A549 (cell line): ENCODE measurements around the gene GINS2. TPM values are rescaled to one million over a fixed set of nuclear protein-coding genes. Genes with fewer than 3 reads are reported as not detected.
A peak's percentile ranks its signal among the peaks of the same experiment; 100 is the strongest.

ENCODE experiments used
- ATAC-seq, 2 experiments: fragments of 200-7000 bp in 1 of 2; fragments of >200 bp in 1 of 2; cut with Nextera tagmentation in 1 of 2; cut with Tn5 transposase in 1 of 2; 3 replicates each; pipeline versions ENCODE4 v1.8.0 to v1.9.1; 2018 to 2020; ENCODE audit warnings: mild to moderate bottlenecking in 1 of 2, moderate library complexity in 1 of 2
- CTCF ChIA-PET: fragments of 300-600 bp; sonication (Branson Sonifier 250); formaldehyde crosslinking; extraction: SDS; loops from one replicate; lab custom pipeline; 2021; ENCODE audit warnings: antibody characterized with exemption, inconsistent platforms; lab: Yijun Ruan, JAX
- POLR2A ChIA-PET: fragments of 350-600 bp; formaldehyde crosslinking; extraction: SDS; loops from one replicate; lab custom pipeline; 2021; ENCODE audit warnings: antibody characterized with exemption, inconsistent platforms; lab: Yijun Ruan, JAX
- DNase-seq, 2 experiments: peaks; one replicate each; pipeline versions ENCODE4 v3.0.0 to v3.0.0-alpha.2; 2011 to 2016; ENCODE audit warnings: low read depth in 1 of 2, low spot score in 1 of 2
- FAIRE-seq: peaks from 2 replicates; lab custom pipeline; 2011; peaks lifted over from hg19 to GRCh38; lab: Jason Lieb, UNC
- H3K27ac ChIP-seq, 2 experiments: fragments of >200 bp; sonication (Bioruptor Twin); formaldehyde crosslinking; 3 replicates each; pipeline ENCODE4 v1.5.1; 2016 to 2017
- H3K4me1 ChIP-seq: fragments of >200 bp; sonication (Bioruptor Twin); formaldehyde crosslinking; 3 replicates; pipeline ENCODE4 v1.6.1; 2016
- H3K4me2 ChIP-seq: fragments of >200 bp; sonication (Bioruptor Twin); formaldehyde crosslinking; 3 replicates; pipeline ENCODE4 v1.6.1; 2016
- H3K4me3 ChIP-seq: fragments of >200 bp; sonication (Bioruptor Twin); formaldehyde crosslinking; 3 replicates; pipeline ENCODE4 v1.5.1; 2016
- H3K9me3 ChIP-seq: fragments of >200 bp; sonication (Bioruptor Twin); formaldehyde crosslinking; 3 replicates; pipeline ENCODE4 v1.6.1; 2016
- BHLHE40 ChIP-seq: IDR thresholded peaks from 2 replicates; pipeline ENCODE4 v1.6.1; 2012; ENCODE audit warnings: low read depth, low read length, inconsistent platforms
- CBX2 ChIP-seq: fragments of 200-600 bp; sonication (generic); IDR thresholded peaks from 2 replicates; pipeline ENCODE4 v1.6.1; 2016; ENCODE audit warnings: low read depth, mild to moderate bottlenecking, borderline replicate concordance
- CHD2 ChIP-seq: fragments of 150-350 bp; IDR thresholded peaks from 2 replicates; pipeline ENCODE4 v1.6.1; 2014; ENCODE audit warnings: low read length; ENCODE audit not compliant: partially characterized antibody
- CTCF ChIP-seq: fragments of >200 bp; sonication (Bioruptor Twin); formaldehyde crosslinking; IDR thresholded peaks from 3 replicates; pipeline ENCODE4 v1.5.1; 2016
- EHF ChIP-seq: fragments of 250-450 bp; sonication (Bioruptor Pico); IDR thresholded peaks from 2 replicates; pipeline ENCODE4 v1.5.0; 2020; ENCODE audit warnings: mild to moderate bottlenecking
- ELK1 ChIP-seq: fragments of 150-350 bp; IDR thresholded peaks from 2 replicates; pipeline ENCODE4 v1.6.1; 2014; ENCODE audit warnings: low read depth, mild to moderate bottlenecking, low read length
- FOSL2 ChIP-seq, 2 experiments: fragments of 450-650 bp in 1 of 2; fragments of >200 bp in 1 of 2; sonication (Bioruptor Twin) in 1 of 2; formaldehyde crosslinking; IDR thresholded peaks; 2 replicates each; pipeline versions ENCODE4 v1.5.0 to v1.6.1; 2016 to 2020; ENCODE audit warnings: mild to moderate bottlenecking in 1 of 2, moderate library complexity in 1 of 2
- HDAC2 ChIP-seq: fragments of 200-600 bp; sonication (generic); IDR thresholded peaks from 2 replicates; pipeline ENCODE4 v1.6.1; 2016
- HES2 ChIP-seq: fragments of >200 bp; sonication (Bioruptor Twin); formaldehyde crosslinking; IDR thresholded peaks from 2 replicates; pipeline ENCODE4 v1.6.1; 2016
- HEYL ChIP-seq: fragments of 250-450 bp; sonication (Bioruptor Pico); IDR thresholded peaks from 2 replicates; pipeline ENCODE4 v1.8.0; 2021; ENCODE audit warnings: mild to moderate bottlenecking, moderate library complexity
- HOXA7 ChIP-seq: fragments of 250-450 bp; sonication (Bioruptor Pico); IDR thresholded peaks from 2 replicates; pipeline ENCODE4 v1.5.0; 2020; ENCODE audit warnings: mild to moderate bottlenecking, moderate library complexity
- HOXB13 ChIP-seq: fragments of 250-450 bp; sonication (Bioruptor Pico); IDR thresholded peaks from 2 replicates; pipeline ENCODE4 v1.5.0; 2020; ENCODE audit warnings: low read depth, mild to moderate bottlenecking, moderate library complexity
- HOXB5 ChIP-seq: fragments of 250-450 bp; sonication (Bioruptor Pico); IDR thresholded peaks from 2 replicates; pipeline ENCODE4 v1.5.0; 2020; ENCODE audit warnings: mild to moderate bottlenecking, moderate library complexity
- JUNB ChIP-seq: fragments of >200 bp; sonication (Bioruptor Twin); formaldehyde crosslinking; IDR thresholded peaks from 2 replicates; pipeline ENCODE4 v1.6.1; 2016
- MAX ChIP-seq: IDR thresholded peaks from 2 replicates; pipeline ENCODE4 v1.6.1; 2012
- MYC ChIP-seq: IDR thresholded peaks from 2 replicates; pipeline ENCODE4 v1.6.1; 2012; ENCODE audit warnings: mild to moderate bottlenecking, inconsistent platforms, low read length, improper control_type of control experiment, borderline replicate concordance
- NFE2L2 ChIP-seq: fragments of 150-350 bp; conservative IDR thresholded peaks from 2 replicates; pipeline ENCODE4 v1.6.1; 2014; ENCODE audit warnings: low read length
- NR3C1 ChIP-seq: fragments of >200 bp; sonication (Bioruptor Twin); formaldehyde crosslinking; IDR thresholded peaks from 3 replicates; pipeline ENCODE4 v1.6.1; 2017
- PHF8 ChIP-seq: fragments of 200-600 bp; sonication (generic); IDR thresholded peaks from 2 replicates; pipeline ENCODE4 v1.6.1; 2016; ENCODE audit warnings: low read depth, mild to moderate bottlenecking, antibody characterized with exemption, moderate library complexity, borderline replicate concordance
- POLR2A ChIP-seq: IDR thresholded peaks from 2 replicates; pipeline ENCODE4 v1.6.1; 2012; ENCODE audit warnings: mild to moderate bottlenecking, low read length
- POLR2AphosphoS2 ChIP-seq: conservative IDR thresholded peaks from 2 replicates; pipeline ENCODE4 v1.6.1; 2012; ENCODE audit warnings: low read length, improper control_type of control experiment, inconsistent platforms
- RAD21 ChIP-seq, 2 experiments: fragments of >200 bp in 1 of 2; sonication (Bioruptor Twin) in 1 of 2; formaldehyde crosslinking in 1 of 2; IDR thresholded peaks in 1 of 2; conservative IDR thresholded peaks in 1 of 2; 2 replicates in 1 of 2; 3 replicates in 1 of 2; pipeline ENCODE4 v1.6.1; 2012 to 2018; ENCODE audit warnings: inconsistent platforms in 1 of 2
- SMC3 ChIP-seq: fragments of >200 bp; sonication (Bioruptor Twin); formaldehyde crosslinking; IDR thresholded peaks from 3 replicates; pipeline ENCODE4 v1.6.1; 2018; ENCODE audit warnings: inconsistent platforms
- TP53 ChIP-seq: fragments of 250-450 bp; sonication (Bioruptor Pico); IDR thresholded peaks from 2 replicates; pipeline ENCODE4 v1.5.0; 2021; ENCODE audit warnings: mild to moderate bottlenecking, moderate library complexity
- ZC3H11A ChIP-seq: fragments of 450-650 bp; IDR thresholded peaks from 2 replicates; pipeline ENCODE4 v1.6.1; 2014; ENCODE audit warnings: antibody characterized with exemption, mild to moderate bottlenecking
- WGBS: methylation state at CpG from one replicate; pipeline ENCODE4 v1.1.6; 2017; ENCODE audit errors: missing lambda C conversion rate; 5-methylcytosine and 5-hydroxymethylcytosine counted together
- polyA plus RNA-seq, 4 experiments: library from polyadenylated mRNA; depleted of rRNA in 3 of 4; stranded (reverse); fragments of >200 nt; fragmentation: RNase III in 1 of 4; extraction: RNeasy Plus Mini Kit Qiagen cat#74134 plus additional on column Dnase treatment in 1 of 4; gene quantifications; 2 replicates in 3 of 4; 3 replicates in 1 of 4; pipeline ENCODE4 v1.2.3, GENCODE V29; 2011 to 2017

GINS2 gene
- polyA plus RNA-seq, 2 of the 4 experiments (the other 2 are of a cell fraction) = 25.4 to 28.7 TPM

- no peak for FAIRE-seq
- POLR2A ChIA-PET = no interaction called here
Measured at GRCh38 chr16:85649411-85650134, 39.2 kb downstream of the GINS2 start.

GRCh38 chr16:85648805-85649204, 39.9 kb downstream of the GINS2 start:
- Histone ChIP-seq H3K4me2 (no peak overlapping the region), H3K27ac (no peak overlapping the region), H3K4me1 (peaks cover 43% of the 10 kb centered on the region), H3K4me3 (no peak overlapping the region), H3K9me3 (no peaks in the 10 kb centered on the region)
- TF ChIP-seq TP53 (CRISPR knock-in tag) = no peak
- TF ChIP-seq NR3C1 = no peak
- TF ChIP-seq SMC3 = no peak
- no peak for TF ChIP-seq FOSL2 (IDR thresholded peaks at IDR 0.05)
- no peak for TF ChIP-seq FOSL2 (CRISPR knock-in tag; IDR thresholded peaks at IDR 0.05)
- TF ChIP-seq CHD2 = no peak
- TF ChIP-seq HDAC2 = no peak
- TF ChIP-seq JUNB = no peak
- no peak for TF ChIP-seq HOXA7 (CRISPR knock-in tag)
- TF ChIP-seq HES2 = no peak
- TF ChIP-seq CTCF = no peak
- TF ChIP-seq POLR2AphosphoS2 = no peak
- no peak for TF ChIP-seq ZC3H11A
- TF ChIP-seq HOXB13 (CRISPR knock-in tag) = no peak
- no peak for TF ChIP-seq CBX2
- ChIA-PET POLR2A (no interaction called here), CTCF (interaction anchor here (1.0 to 4.1 kb wide), 6 partner anchors 11 to 33 kb away, joined by 3 to 29 read pairs (median 3); no protein-coding TSS in a partner anchor)
- ATAC-seq (no peak), DNase-seq (no peak), FAIRE-seq (no peak)
- 79% methylated on average over 14 of the region's 14 CpGs for WGBS

More at GRCh38 chr16:85649411-85650134, 39.2 kb downstream of the GINS2 start:
- Histone ChIP-seq H3K27ac (peak overlapping the region in 1 of 2 experiments; percentile 26; a peak in 1 of 6 replicates), H3K4me2 (no peak overlapping the region), H3K4me3 (no peak overlapping the region), H3K9me3 (no peaks in the 10 kb centered on the region), H3K4me1 (peaks cover 43% of the 10 kb centered on the region)
- no peak for TF ChIP-seq PHF8
- TF ChIP-seq HOXB5 (CRISPR knock-in tag) = no peak
- no peak for TF ChIP-seq HES2
- no peak for TF ChIP-seq BHLHE40
- TF ChIP-seq POLR2A = no peak
- no peak for TF ChIP-seq HEYL (CRISPR knock-in tag)
- no peak for TF ChIP-seq NR3C1
- TF ChIP-seq EHF = no peak
- no peak for TF ChIP-seq HDAC2
- TF ChIP-seq CHD2 = no peak
- ATAC-seq (no peak), DNase-seq (no peak)
- CTCF ChIA-PET = interaction anchor here (0.6 to 4.1 kb wide), 8 partner anchors 8 to 279 kb away, joined by 3 to 29 read pairs (median 3); no protein-coding TSS in a partner anchor
- 82% methylated on average over 10 of the region's 16 CpGs for WGBS

- FAIRE-seq (no peak), ATAC-seq (no peak), DNase-seq (no peak)
- peaks cover 37% of the 10 kb centered on the region for H3K4me1 ChIP-seq
- ChIA-PET CTCF (interaction anchor here (1.0 to 4.1 kb wide), 4 partner anchors 11 to 33 kb away, joined by 3 to 29 read pairs (median 3); no protein-coding TSS in a partner anchor), POLR2A (no interaction called here)
- WGBS = 94% methylated on average over 15 of the region's 26 CpGs
- TF ChIP-seq NFE2L2 (no peak), ELK1 (no peak), RAD21 (conservative IDR thresholded peaks at IDR 0.05 in 1 of 2, IDR thresholded peaks at IDR 0.05 in 1 of 2) (no peak), MAX (no peak), MYC (no peak), EHF (no peak)
- no peak overlapping the region for H3K4me2 ChIP-seq
- no peaks in the 10 kb centered on the region for H3K9me3 ChIP-seq
- H3K27ac ChIP-seq = no peak overlapping the region
- H3K4me3 ChIP-seq = no peak overlapping the region
Measured at GRCh38 chr16:85648070-85648714, 40.6 kb downstream of the GINS2 start.
